Vagina (tissue), 2 donors: ENCODE results near the gene PCBP3.

Experiments used
- CTCF ChIP-seq, 3 experiments: fragments of 450-650 bp in 2 of 3; fragments of 200-600 bp in 1 of 3; sonication (generic) in 1 of 3; IDR thresholded peaks; one replicate each; pipeline ENCODE4 v1.5.1; 2017 to 2019; ENCODE audit warnings: antibody characterized with exemption in 3 of 3, mild to moderate bottlenecking in 2 of 3, moderate library complexity in 2 of 3
- POLR2A ChIP-seq, 2 donors: fragments of 450-650 bp; IDR thresholded peaks; one replicate each; pipeline ENCODE4 v1.6.1; 2017; ENCODE audit warnings: antibody characterized with exemption in 2 of 2, mild to moderate bottlenecking in 2 of 2, moderate library complexity in 2 of 2
- POLR2AphosphoS5 ChIP-seq, 2 donors: sonication (generic); formaldehyde crosslinking; IDR thresholded peaks; one replicate each; pipeline ENCODE4 v1.9.0; 2017; ENCODE audit warnings: antibody characterized with exemption in 2 of 2, mild to moderate bottlenecking in 2 of 2, low read depth in 1 of 2; ENCODE audit not compliant: insufficient read depth in 1 of 2

- TF ChIP-seq POLR2AphosphoS5 (IDR thresholded peaks at IDR 0.05; ENCODE audit: insufficient read depth in 1 of 2, low read depth in 1 of 2) (no peak), CTCF (IDR thresholded peaks at IDR 0.05) (no peak), POLR2A (IDR thresholded peaks at IDR 0.05) (no peak)
Observed at GRCh38 chr21:45944601-45945000, 301.1 kb downstream of the PCBP3 start.
